NCI-H748 (cell line): ENCODE data around the gene EPB41L4A.
A peak's percentile ranks its signal among the peaks of the same experiment; 100 is the strongest.
"Not testable (repeated sequence)": the region's sequence is repeated elsewhere in the genome, so short reads cannot be mapped to it uniquely, and the experiment has no call there.

Experiments used
- DNase-seq: peaks from one replicate; lab custom pipeline; 2025; ENCODE audit not compliant: unreplicated experiment; lab: John Stamatoyannopoulos, UW

EPB41L4A gene

DNA sequence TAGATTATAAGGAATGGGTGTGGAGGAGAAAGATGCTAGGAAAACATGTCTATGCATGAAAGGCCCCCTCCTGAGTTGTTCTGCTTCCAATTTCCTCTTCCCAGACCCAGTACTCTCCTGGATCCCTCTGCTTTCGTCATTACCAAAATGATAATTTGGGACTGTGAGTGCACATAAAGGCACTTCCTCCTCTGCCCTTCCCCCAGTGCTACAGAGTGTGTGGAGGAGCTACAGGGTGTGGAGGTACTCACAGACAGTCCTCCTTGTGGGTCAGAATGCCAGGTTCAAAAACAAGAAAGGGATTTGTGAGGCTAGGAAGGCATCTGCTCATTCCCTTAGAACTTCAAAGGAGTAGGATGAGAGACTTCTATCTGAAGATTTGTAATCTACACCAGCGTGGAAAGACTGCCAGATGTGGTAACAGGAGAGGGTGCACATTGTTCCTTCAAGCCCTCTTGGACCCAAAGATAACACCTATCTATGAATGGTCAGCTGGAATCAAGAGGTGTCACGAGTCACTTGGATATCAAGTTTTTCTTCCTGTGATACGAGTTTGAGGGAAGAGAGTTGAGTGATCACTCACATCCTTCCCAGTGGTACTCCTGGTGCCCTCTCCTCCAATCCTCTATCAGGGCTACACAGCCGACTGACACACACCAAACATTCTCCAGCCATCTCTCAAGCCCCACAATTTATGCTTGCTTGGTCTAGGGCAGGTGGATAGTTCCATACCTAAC, 201.1 kb downstream of the EPB41L4A start:
- DNase-seq: no peak

DNA sequence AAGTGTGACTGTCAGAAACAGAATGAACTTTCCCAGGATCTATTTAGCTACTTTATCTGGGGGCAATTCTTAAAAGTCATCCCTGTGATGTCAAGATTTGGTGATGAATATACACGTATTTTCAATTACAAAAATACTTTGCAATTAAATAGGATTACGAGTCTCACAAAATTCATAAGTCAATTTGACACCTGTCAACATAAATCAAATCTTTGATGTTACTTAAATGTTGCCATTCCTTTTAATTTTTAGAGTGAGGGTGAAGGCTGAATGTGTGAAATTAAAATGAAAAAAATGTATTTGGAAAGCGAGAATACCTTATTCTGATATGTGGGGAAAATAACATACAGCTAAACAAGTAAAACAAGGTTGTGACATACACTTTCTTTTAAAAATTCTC, 202.9 kb downstream of the EPB41L4A start:
- no peak for DNase-seq

- DNase-seq: peak; percentile 20
Observed at GRCh38 chr5:112210430-112211005, 208.6 kb downstream of the EPB41L4A start.

DNA sequence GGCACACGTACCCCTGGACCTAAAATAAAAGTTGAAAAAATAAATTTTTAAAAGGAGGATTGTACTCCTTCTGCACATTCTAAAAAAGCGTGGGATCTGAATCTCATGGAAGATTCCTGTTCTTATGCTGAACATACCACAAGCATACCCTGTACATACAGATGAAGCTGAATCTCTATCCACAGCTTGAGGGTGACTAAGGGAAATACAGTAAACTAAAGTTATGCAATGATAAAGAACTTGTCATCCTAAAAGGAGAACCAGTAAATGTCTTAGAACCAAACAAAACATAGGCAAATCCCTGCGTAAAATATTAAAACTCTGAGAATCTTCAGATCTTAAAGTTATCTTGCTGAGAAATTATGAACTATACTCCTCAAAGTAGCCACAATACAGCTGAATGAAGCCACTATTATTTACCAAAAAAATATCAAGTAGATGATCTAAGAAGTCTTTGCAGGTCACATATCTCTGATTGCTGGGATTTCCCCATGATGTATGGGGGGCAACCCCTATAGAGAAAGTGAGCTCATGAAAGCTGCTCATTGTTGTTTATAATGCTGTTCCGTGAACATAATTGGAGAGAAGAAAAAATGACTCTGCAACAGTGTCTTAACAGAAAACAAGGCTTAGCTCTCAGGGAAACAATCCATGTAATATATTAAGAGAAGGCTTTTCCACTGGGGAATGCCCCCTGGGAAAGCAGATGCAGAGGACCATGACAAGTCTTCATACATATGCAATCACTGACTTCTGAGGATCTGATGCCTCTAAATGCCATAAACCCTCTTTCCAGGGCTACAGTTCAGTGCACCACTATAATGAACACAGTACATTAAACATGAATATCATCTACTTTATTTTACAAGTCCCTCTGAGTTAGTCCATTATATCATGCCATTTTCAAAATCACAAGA, 210.1 kb downstream of the EPB41L4A start:
- DNase-seq: no peak

DNA sequence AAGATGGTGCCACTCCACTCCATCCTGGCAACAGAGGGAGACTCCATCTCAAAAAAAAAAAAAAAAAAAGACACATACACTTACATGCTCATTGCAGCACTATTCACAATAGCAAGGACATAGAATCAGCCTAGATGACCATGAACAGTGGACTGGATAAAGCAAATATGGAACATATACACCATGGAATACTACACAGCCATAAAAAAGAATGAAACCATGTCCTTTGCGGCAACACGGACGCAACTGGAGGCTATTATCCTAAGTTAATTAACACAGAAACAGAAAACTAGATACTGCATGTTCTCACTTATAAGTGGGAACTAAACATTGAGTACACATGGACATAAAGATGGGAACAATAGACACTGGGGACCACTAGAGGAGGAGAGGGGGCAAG, 210.9 kb downstream of the EPB41L4A start:
- DNase-seq: not testable (repeated sequence)

GRCh38 chr5:112205846-112206245, 213.2 kb downstream of the EPB41L4A start:
- DNase-seq: no peak

DNA sequence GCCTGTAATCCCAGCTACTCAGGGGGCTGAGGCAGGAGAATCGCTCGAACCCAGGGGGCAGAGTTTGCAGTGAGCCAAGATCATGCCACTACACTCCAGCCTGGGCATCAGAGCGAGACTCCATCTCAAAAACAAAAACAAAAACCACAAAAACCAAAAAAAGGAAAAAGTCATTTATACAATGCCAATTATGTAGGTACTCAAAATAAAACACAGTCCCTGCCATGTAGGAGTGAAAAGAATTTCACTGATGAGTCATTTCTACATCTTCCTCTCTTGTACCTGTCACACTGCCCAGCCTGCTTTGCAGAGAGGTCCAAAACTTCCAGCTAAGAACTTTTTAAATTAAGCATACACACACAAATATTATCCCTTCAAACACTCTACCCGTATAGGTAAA, 215.8 kb downstream of the EPB41L4A start:
- no peak for DNase-seq

GRCh38 chr5:112202694-112203093, 216.4 kb downstream of the EPB41L4A start:
- no peak for DNase-seq

- no peak for DNase-seq
Observed at GRCh38 chr5:112201141-112201540, 217.9 kb downstream of the EPB41L4A start.

DNA sequence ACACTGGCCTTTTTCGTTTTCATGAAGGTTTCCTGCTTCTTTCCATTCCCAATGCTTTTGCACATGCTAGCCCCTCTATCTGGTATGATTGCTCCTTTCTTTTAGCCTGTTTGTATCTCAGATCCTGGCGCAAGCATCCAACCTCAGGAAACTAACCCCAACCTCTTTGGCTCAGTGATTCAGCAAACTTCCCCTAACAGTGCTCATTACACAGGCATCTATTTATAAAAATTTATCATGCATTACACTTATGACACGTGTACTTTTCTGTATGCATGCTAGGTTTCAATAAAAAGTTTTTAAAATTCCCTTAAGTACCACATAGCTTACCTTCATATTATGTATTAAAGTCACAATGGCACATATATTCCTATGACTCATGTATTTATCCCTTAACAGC, 218.9 kb downstream of the EPB41L4A start:
- no peak for DNase-seq

DNA sequence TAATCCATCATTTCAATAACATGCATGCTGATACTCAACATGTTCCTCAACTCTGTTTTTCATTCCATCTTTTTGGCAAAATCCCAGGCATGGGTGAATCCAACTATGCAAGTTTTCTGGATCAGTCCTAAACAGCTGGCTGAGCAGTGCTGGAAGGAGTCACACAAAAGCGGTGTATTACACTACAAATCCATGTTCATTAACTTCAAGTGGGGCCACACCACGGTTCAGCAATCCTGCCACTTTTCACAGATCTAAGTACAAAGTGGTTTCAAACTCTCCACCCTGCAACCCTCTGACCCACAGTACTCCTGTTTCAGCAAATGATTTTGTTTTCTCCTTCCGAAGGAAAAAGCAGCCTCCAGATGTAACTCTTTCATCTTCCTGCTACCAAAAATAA, 222.5 kb downstream of the EPB41L4A start:
- DNase-seq: no peak

- no peak for DNase-seq
Observed at GRCh38 chr5:112195924-112196323, 223.2 kb downstream of the EPB41L4A start.

- DNase-seq: no peak
Observed at GRCh38 chr5:112192866-112193265, 226.2 kb downstream of the EPB41L4A start.

GRCh38 chr5:112192072-112192471, 227.0 kb downstream of the EPB41L4A start:
- DNase-seq: no peak

- no peak for DNase-seq
Observed at GRCh38 chr5:112189391-112189790, 229.7 kb downstream of the EPB41L4A start.

- DNase-seq: peak; percentile 43
Observed at GRCh38 chr5:112186401-112186990, 232.6 kb downstream of the EPB41L4A start.

- DNase-seq: no peak
Observed at GRCh38 chr5:112183874-112184273, 235.2 kb downstream of the EPB41L4A start.

DNA sequence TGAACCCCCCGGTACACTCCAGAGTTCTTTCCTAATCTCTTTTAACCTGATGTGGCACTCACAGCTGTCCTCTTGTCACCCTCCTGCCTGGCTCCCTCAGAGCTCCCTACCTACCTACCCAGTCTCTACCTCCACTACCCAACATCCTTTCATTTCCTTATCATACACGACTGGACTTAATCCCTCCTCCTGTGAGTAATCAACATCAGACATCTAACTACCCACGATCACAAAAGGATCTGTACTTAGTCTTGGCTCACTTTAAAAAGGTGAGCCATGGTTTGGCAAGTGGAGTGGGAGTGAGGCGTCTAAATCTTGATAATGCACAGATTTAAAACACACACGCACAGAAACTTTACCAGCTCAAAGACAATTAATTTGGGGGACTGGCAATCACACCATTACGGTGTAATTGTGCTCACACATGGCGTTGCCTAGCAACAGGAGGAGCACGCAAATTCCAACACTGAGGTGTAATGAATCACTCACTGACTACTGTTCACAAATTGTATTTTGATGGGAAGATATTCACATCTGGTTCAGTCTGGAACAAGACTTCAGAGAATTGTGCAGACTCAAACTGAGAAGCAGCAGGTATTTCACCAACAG, 235.9 kb downstream of the EPB41L4A start:
- DNase-seq: peak; percentile 69

DNA sequence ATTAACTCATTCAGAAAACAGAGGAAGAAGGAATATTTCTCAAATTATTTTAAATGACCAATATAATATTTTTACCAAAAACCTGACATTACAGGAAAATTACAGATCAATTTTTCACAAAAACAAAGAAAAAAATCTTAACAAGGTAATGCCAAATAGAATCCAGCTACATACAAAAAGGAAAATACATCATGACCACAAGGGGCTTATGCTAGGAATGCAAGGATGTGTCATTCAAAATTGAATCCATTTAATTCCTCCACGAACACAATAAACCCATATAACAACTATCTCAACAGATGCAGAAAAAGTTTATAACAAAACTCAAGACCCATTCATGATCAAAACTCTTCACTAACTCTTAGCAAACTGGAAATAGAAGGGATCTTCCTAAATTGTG, 239.8 kb downstream of the EPB41L4A start:
- no peak for DNase-seq

DNA sequence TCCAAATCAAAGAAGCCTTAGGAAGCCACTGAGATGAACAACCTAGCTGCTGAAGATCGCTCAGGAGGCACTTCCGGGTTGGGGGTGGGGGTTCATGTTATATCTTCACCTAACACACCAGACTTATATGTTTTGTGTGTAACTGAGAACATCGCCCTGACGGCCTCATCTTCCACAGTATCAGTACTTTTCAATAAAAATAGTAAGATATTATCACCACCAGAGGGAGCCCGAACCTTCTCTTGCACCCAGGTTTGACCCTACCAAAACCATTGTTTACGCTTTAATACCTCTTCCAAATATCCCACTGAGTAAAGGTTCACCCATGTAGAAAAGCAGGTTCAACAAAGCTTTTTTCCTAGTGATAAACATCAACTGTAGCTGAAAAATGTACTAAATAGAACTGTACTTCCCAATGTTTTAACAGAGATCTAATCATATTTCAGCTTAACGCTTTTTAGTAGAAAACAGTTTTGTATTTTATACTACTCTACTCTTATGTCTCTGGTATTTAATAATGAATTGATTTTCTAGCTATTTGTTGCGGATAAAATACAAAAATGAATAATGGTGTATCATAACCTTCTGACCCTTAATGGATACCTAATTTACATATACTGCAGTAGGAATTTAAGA, 244.0 kb downstream of the EPB41L4A start:
- peak; percentile 63 for DNase-seq
